WTC11 (cell line): ENCODE results near the gene MAML3. TPM values are rescaled to one million over a fixed set of nuclear protein-coding genes. Genes with fewer than 3 reads are reported as not detected.

ENCODE experiments used
- ATAC-seq: fragments of 200-7000 bp; cut with Tn5 transposase; 2 replicates; pipeline ENCODE4 v1.10.0; 2021; ENCODE audit warnings: mild to moderate bottlenecking, moderate library complexity
- CTCF ChIA-PET: fragments of 300-600 bp; sonication (Branson Sonifier 250); formaldehyde crosslinking; loops from one replicate; lab custom pipeline; 2021; ENCODE audit warnings: antibody characterized with exemption; lab: Charles Lee
- POLR2A ChIA-PET: fragments of 350-600 bp; sonication (Branson Sonifier 250); formaldehyde crosslinking; loops from one replicate; lab custom pipeline; 2021; ENCODE audit warnings: antibody characterized with exemption; lab: Charles Lee
- DNase-seq: peaks from one replicate; pipeline ENCODE4 v3.0.0; 2021; ENCODE audit warnings: low spot score
- H3K27ac Mint-ChIP-seq: 2 replicates; pipeline ENCODE4 v1.8.0; 2021; ENCODE audit warnings: mixed read lengths
- H3K27me3 Mint-ChIP-seq: 2 replicates; pipeline ENCODE4 v1.8.0; 2021; ENCODE audit warnings: low read depth, mild to moderate bottlenecking, moderate library complexity, mixed read lengths
- H3K36me3 Mint-ChIP-seq: 2 replicates; pipeline ENCODE4 v1.8.0; 2021; ENCODE audit warnings: mixed read lengths
- H3K4me1 Mint-ChIP-seq: 2 replicates; pipeline ENCODE4 v1.8.0; 2022; ENCODE audit warnings: mixed read lengths
- H3K4me3 Mint-ChIP-seq: 2 replicates; pipeline ENCODE4 v1.8.0; 2021; ENCODE audit warnings: mild to moderate bottlenecking, moderate library complexity, mixed read lengths
- H3K9me3 Mint-ChIP-seq: 2 replicates; pipeline ENCODE4 v1.8.0; 2021; ENCODE audit warnings: mixed read lengths
- ATF6 ChIP-seq: sonication (generic); formaldehyde crosslinking; IDR thresholded peaks from 2 replicates; pipeline ENCODE4 v1.8.1; 2023; ENCODE audit warnings: mild to moderate bottlenecking, missing genetic modification reagents
- GTF2I ChIP-seq: fragments of 250-450 bp; sonication (Bioruptor Pico); conservative IDR thresholded peaks from 2 replicates; pipeline ENCODE4 v1.4.0; 2021; ENCODE audit warnings: mild to moderate bottlenecking
- HMGXB4 ChIP-seq: sonication (generic); formaldehyde crosslinking; IDR thresholded peaks from 2 replicates; pipeline ENCODE4 v1.8.1; 2023; ENCODE audit warnings: mild to moderate bottlenecking, moderate library complexity, missing genetic modification reagents
- IRF2 ChIP-seq: sonication (generic); formaldehyde crosslinking; IDR thresholded peaks from 2 replicates; pipeline ENCODE4 v1.8.0; 2022; ENCODE audit warnings: low read depth, missing genetic modification reagents, borderline replicate concordance
- JAZF1 ChIP-seq: fragments of 250-450 bp; sonication (Bioruptor Pico); IDR thresholded peaks from 2 replicates; pipeline ENCODE4 v1.9.0; 2021; ENCODE audit warnings: moderate library complexity, mild to moderate bottlenecking, inconsistent platforms
- JUN ChIP-seq: sonication (generic); formaldehyde crosslinking; IDR thresholded peaks from 2 replicates; pipeline ENCODE4 v1.8.0; 2023; ENCODE audit warnings: mild to moderate bottlenecking, missing genetic modification reagents
- MYBL2 ChIP-seq: sonication (generic); formaldehyde crosslinking; IDR thresholded peaks from 2 replicates; pipeline ENCODE4 v1.8.1; 2023; ENCODE audit warnings: mild to moderate bottlenecking, moderate library complexity, missing genetic modification reagents
- NFE2L1 ChIP-seq: sonication (generic); formaldehyde crosslinking; IDR thresholded peaks from 2 replicates; pipeline ENCODE4 v1.8.1; 2023; ENCODE audit warnings: missing genetic modification reagents
- NR2C2 ChIP-seq: sonication (generic); formaldehyde crosslinking; IDR thresholded peaks from 2 replicates; pipeline ENCODE4 v1.8.0; 2022; ENCODE audit warnings: mild to moderate bottlenecking, missing genetic modification reagents
- OVOL2 ChIP-seq: fragments of 250-450 bp; sonication (Bioruptor Pico); IDR thresholded peaks from 2 replicates; pipeline ENCODE4 v1.9.0; 2021; ENCODE audit warnings: mild to moderate bottlenecking, borderline replicate concordance
- PRDM15 ChIP-seq: sonication (generic); formaldehyde crosslinking; IDR thresholded peaks from 2 replicates; pipeline ENCODE4 v1.8.0; 2022; ENCODE audit warnings: missing genetic modification reagents
- RELA ChIP-seq: sonication (generic); formaldehyde crosslinking; IDR thresholded peaks from 2 replicates; pipeline ENCODE4 v1.8.1; 2022; ENCODE audit warnings: missing genetic modification reagents, mild to moderate bottlenecking, borderline replicate concordance
- SOX15 ChIP-seq: fragments of 250-450 bp; sonication (Bioruptor Pico); IDR thresholded peaks from 2 replicates; pipeline ENCODE4 v1.9.0; 2021; ENCODE audit warnings: mild to moderate bottlenecking
- ZMAT4 ChIP-seq: fragments of 250-450 bp; sonication (Bioruptor Pico); IDR thresholded peaks from 2 replicates; pipeline ENCODE4 v1.9.0; 2021; ENCODE audit warnings: mild to moderate bottlenecking
- ZNF219 ChIP-seq: sonication (generic); formaldehyde crosslinking; IDR thresholded peaks from 2 replicates; pipeline ENCODE4 v1.8.0; 2023; ENCODE audit warnings: missing genetic modification reagents, mild to moderate bottlenecking, borderline replicate concordance
- ZNF232 ChIP-seq: sonication (generic); formaldehyde crosslinking; IDR thresholded peaks from 2 replicates; pipeline ENCODE4 v1.8.0; 2022; ENCODE audit warnings: mild to moderate bottlenecking, missing genetic modification reagents
- ZNF425 ChIP-seq: fragments of 250-450 bp; sonication (Bioruptor Pico); conservative IDR thresholded peaks from 2 replicates; pipeline ENCODE4 v1.9.0; 2021; ENCODE audit warnings: mild to moderate bottlenecking
- total RNA-seq: library from RNA; stranded (reverse); gene quantifications from 3 replicates; pipeline ENCODE4 v1.2.3, GENCODE V29; 2021
- TF ChIP-seq, protein P1 (sequence below): sonication (generic); formaldehyde crosslinking; IDR thresholded peaks from 2 replicates; pipeline ENCODE4 v1.8.1; 2022; ENCODE audit warnings: low read depth, mild to moderate bottlenecking, moderate library complexity, missing genetic modification reagents, borderline replicate concordance
- TF ChIP-seq, protein P2 (sequence below): fragments of 250-450 bp; sonication (Bioruptor Pico); IDR thresholded peaks from 2 replicates; pipeline ENCODE4 v2.1.2; 2022; ENCODE audit warnings: mild to moderate bottlenecking, moderate library complexity

MAML3 gene
- total RNA-seq, 1 experiment from 2014 or later: 7.4 TPM

DNA sequence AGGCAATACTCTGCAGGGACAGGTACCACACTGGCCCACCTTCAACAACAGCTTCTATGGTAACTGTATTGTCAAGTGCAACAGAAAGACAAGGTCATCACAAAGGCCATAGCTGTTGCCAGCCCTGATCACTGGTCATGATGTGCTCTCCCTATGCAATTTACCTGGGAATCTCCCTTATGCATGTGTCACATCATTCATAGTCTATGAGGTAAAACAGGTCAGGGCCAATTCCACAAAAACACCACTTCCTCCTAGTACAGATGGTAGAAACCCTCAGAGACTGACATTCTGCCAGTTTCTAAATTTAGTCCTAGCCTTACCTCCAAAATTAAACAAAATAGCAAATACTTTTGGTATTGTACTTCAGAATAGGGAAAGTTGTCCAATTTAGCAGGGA, 355.5 kb downstream of the MAML3 start:
- no peak overlapping the region for H3K4me3 Mint-ChIP-seq
- H3K36me3 Mint-ChIP-seq: no peaks in the 10 kb centered on the region
- H3K27me3 Mint-ChIP-seq: peaks cover 2% of the 10 kb centered on the region; the same call in 1 of the 2 replicates
- no peak overlapping the region for H3K27ac Mint-ChIP-seq
- H3K4me1 Mint-ChIP-seq: peaks cover 14% of the 10 kb centered on the region
- ChIA-PET POLR2A (no interaction called here), CTCF (no interaction called here)
- DNase-seq (no peak), ATAC-seq (no peak)
- no peak for TF ChIP-seq RELA (CRISPR knock-in tag)
- no peak for TF ChIP-seq PRDM15 (CRISPR knock-in tag)
- TF ChIP-seq ZNF425 (CRISPR knock-in tag): no peak
- H3K9me3 Mint-ChIP-seq: peaks cover 11% of the 10 kb centered on the region

DNA sequence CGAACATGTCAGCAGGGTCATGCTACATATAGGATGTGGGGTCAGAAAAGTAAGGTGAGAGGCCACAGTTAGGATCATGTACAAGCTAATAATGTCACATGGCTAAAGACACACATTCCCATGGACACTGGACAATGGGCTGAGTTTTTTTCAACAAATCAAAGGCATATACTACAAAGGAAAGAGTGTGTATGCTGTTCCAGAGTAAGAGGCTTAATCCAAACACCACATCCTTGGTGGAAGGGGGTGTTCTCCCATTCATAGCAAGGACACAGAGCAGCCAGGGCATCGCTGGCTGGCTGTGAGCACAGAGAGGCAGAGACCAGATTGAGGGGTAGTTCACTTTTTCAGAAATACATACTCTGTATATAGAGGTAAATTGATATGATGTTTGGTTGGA, 356.7 kb downstream of the MAML3 start:
- no peak for DNase-seq
- H3K27ac Mint-ChIP-seq: no peak overlapping the region
- ATAC-seq: no peak
- ChIA-PET POLR2A (no interaction called here), CTCF (no interaction called here)
- H3K9me3 Mint-ChIP-seq: peaks cover 11% of the 10 kb centered on the region
- H3K36me3 Mint-ChIP-seq: no peaks in the 10 kb centered on the region
- H3K4me1 Mint-ChIP-seq: peaks cover 16% of the 10 kb centered on the region
- H3K4me3 Mint-ChIP-seq: no peak overlapping the region
- peaks cover 2% of the 10 kb centered on the region; the same call in 1 of the 2 replicates for H3K27me3 Mint-ChIP-seq
- TF ChIP-seq JAZF1 (CRISPR knock-in tag): no peak
- TF ChIP-seq ATF6 (CRISPR knock-in tag): no peak
- no peak for TF ChIP-seq HMGXB4
- TF ChIP-seq IRF2 (CRISPR knock-in tag): no peak
- TF ChIP-seq GTF2I (CRISPR knock-in tag): no peak
- no peak for TF ChIP-seq JUN (CRISPR knock-in tag)
- TF ChIP-seq OVOL2 (CRISPR knock-in tag): no peak
- no peak for TF ChIP-seq SOX15 (CRISPR knock-in tag)
- TF ChIP-seq, protein P1, sequence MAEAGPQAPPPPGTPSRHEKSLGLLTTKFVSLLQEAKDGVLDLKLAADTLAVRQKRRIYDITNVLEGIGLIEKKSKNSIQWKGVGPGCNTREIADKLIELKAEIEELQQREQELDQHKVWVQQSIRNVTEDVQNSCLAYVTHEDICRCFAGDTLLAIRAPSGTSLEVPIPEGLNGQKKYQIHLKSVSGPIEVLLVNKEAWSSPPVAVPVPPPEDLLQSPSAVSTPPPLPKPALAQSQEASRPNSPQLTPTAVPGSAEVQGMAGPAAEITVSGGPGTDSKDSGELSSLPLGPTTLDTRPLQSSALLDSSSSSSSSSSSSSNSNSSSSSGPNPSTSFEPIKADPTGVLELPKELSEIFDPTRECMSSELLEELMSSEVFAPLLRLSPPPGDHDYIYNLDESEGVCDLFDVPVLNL (CRISPR knock-in tag): no peak
- no peak for TF ChIP-seq NFE2L1 (CRISPR knock-in tag)
- TF ChIP-seq, protein P2, sequence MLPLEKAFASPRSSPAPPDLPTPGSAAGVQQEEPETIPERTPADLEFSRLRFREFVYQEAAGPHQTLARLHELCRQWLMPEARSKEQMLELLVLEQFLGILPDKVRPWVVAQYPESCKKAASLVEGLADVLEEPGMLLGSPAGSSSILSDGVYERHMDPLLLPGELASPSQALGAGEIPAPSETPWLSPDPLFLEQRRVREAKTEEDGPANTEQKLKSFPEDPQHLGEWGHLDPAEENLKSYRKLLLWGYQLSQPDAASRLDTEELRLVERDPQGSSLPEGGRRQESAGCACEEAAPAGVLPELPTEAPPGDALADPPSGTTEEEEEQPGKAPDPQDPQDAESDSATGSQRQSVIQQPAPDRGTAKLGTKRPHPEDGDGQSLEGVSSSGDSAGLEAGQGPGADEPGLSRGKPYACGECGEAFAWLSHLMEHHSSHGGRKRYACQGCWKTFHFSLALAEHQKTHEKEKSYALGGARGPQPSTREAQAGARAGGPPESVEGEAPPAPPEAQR (CRISPR knock-in tag): no peak
- no peak for TF ChIP-seq MYBL2 (CRISPR knock-in tag)
- no peak for TF ChIP-seq NR2C2 (CRISPR knock-in tag)
- TF ChIP-seq ZNF219: no peak
- TF ChIP-seq ZMAT4 (CRISPR knock-in tag): no peak
- no peak for TF ChIP-seq ZNF232 (CRISPR knock-in tag)
- no peak for TF ChIP-seq ZNF425 (CRISPR knock-in tag)
